HG02943 (cell line): Measurements from ENCODE around the gene USP30.
"Not testable (repeated sequence)": the region's sequence is repeated elsewhere in the genome, so short reads cannot be mapped to it uniquely, and the experiment has no call there.

Source experiments
- ATAC-seq: cut with Tn5 transposase; IDR thresholded peaks from one replicate; pipeline ENCODE4 v1.9.1; 2021; ENCODE audit warnings: mild to moderate bottlenecking, low read depth, moderate library complexity; ENCODE audit not compliant: unreplicated experiment

The USP30 gene, protein sequence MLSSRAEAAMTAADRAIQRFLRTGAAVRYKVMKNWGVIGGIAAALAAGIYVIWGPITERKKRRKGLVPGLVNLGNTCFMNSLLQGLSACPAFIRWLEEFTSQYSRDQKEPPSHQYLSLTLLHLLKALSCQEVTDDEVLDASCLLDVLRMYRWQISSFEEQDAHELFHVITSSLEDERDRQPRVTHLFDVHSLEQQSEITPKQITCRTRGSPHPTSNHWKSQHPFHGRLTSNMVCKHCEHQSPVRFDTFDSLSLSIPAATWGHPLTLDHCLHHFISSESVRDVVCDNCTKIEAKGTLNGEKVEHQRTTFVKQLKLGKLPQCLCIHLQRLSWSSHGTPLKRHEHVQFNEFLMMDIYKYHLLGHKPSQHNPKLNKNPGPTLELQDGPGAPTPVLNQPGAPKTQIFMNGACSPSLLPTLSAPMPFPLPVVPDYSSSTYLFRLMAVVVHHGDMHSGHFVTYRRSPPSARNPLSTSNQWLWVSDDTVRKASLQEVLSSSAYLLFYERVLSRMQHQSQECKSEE

DNA sequence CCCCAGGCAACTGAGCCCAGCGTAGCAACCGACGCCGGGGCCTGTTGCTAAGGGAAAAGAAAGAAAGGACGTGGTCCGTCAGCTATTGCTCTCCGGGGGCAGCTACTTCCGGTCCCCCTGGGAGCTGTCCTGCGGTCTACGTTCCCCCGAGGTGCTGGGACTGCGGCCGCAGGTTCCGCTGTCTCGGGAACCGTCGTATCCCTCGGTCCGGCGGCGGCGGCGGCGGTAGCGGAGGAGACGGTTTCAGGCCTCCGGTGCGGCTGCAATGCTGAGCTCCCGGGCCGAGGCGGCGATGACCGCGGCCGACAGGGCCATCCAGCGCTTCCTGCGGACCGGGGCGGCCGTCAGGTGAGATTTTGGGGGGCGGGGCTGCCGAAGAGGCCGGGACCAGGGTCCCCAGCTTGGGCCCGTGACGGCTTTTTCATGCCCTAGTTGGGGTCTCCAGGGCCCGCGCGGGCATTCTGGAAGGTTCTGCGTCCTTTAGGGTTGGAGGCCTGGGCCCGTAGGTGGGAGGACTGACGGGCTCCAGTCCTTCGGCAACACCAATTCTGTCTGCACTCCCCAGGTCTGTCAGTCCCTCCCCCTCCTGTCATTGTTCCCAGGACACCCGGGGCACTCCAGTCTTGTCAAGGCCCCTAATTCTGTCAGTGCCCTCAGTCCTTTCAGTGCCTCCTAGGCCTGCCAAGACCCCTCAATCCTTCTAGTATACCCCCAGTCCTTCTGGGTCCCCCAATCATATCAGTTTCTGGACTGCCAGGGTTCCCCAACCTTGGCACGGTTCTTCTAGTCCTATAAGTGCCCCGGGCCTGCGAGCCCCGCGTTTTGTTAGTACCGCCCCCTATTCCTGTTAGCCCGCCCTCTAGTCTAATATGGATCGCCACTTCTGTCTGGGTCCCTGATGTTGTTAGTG lies at the start of gene USP30:
Gene USP30 (plus strand): TSS at position 163 of the 910 bp plus-strand sequence. CDS start 103 bp downstream, at position 266.
- peak; percentile 78 for ATAC-seq

DNA sequence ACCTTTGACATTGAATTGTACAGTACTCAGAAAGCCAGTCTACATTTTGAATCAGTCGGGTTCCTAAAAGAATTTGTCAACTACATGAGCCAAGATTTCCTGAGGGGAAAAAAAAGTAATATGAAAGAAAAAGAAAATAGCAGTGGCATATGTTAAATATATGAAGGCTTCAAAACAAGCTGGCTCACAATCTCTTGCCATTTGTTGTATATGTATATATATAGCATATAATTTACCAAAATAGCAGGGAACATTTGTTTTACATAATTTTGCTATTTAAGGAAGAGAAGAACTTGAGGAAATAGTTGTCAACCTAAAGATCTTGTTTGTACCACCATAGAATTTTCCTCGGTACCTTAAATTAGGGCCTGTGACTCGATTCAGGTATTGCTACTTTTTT lies 48.4 kb upstream of the USP30 start:
- ATAC-seq: no peak

DNA sequence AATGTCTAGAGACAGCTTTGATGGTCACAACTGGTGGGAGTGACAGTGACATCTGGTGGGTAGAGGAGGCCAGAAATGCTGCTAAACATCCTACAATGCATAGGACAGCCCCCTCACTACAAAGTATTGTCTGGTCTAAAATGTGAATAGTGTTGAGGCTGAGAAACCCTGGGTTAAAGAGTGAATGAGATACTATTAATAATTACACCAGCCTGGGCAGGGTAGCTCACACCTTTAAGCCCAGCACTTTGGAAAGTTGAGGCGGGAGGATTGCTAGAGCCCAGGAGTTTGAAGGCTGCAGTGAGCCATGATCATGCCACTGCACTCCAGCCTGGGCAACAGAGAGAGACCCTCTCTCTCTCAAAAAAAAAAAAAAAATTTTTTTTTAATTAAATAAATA lies 42.6 kb upstream of the USP30 start:
- no peak for ATAC-seq

DNA sequence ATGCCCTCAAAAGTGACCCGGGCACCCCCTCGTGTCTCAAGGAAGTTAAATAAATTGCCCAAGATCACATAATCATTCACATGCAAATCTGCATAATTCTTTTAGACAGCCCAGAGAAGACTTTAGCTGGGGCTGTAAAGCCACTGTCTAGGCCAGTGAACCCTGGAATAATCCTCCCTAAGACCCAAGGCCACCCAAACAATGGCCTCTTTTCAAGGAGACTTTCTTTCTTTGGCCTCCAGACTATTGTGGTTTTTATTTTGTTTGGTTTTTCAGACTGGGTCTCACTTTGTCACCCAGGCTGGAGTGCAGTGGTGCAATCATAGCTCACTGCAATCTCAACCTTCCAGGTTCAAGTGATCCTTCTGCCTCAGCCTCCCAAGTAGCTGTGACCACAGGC lies 42.1 kb upstream of the USP30 start:
- no peak for ATAC-seq

DNA sequence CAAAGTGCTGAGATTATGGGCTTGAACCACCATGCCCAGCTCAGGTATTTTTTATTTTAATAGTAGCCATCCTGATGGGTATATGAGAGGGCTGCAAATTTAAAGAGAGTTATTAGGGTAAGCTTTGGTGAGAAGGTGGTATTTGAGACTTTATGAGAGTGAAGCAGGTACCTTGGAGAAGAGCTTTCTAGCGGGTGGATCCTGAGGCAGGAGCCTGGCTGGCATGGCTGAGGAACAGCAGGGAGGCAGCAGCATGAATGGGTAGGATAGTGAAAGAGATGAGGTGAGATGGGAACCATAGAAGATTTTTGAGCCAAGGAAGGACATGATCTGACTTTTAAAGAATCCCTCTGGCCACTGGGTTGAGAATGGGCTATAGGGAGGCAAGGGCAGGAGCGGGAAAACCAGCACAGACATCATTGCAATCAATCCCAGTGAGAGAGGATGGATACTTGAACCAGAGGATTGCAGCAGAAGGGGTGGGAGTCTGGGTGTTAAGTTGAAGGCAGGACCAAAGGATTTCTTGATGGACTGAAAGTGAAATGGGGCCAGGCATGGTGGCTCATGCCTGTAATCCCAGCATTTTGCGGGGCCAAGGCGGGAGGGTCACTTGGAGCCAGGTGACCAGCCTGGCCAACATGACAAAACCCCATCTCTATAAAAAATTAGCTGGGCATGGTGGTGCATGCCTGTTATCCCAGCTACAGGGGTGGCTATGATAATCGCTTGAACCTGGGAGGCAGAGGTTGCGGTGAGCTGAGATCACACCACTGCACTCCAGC lies 37.2 kb upstream of the USP30 start:
- no peak for ATAC-seq

DNA sequence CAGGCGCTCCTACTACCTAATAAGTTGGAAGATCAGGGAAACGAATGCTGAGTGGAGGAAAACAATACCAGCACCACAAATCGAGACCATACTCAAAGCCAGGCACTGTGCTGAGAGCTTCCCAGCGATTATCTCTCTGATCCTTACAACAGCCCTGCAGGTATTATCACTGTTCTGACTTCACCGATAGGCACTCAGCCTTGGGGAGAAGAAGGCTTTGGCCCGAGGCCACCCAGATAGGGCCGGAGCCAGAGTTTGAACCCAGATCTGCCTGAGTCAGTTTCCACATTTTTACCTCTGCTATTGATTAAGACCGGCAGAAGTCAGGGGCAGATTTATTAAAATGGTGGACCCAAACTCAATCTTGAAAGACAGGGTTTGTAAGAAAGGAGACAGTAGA lies 36.4 kb upstream of the USP30 start:
- ATAC-seq: no peak

DNA sequence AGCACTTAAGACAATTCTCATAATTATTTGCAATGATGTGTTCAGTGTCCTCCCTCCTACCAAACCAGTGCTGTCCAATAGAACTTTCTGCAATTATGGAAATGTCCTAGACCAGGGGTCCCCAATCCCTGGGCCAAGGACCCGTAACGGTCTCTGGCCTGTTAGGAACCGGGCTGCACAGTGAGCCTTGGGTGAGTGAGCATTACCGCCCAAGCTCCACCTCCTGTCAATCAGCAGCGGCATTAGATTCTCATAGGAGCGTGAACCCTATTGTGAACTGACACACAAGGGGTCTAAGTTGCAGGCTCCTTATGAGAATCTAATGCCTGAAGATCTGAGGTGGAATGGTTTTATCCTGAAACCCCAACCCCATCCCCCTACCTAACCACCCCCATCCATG lies 35.4 kb upstream of the USP30 start:
- no peak for ATAC-seq

DNA sequence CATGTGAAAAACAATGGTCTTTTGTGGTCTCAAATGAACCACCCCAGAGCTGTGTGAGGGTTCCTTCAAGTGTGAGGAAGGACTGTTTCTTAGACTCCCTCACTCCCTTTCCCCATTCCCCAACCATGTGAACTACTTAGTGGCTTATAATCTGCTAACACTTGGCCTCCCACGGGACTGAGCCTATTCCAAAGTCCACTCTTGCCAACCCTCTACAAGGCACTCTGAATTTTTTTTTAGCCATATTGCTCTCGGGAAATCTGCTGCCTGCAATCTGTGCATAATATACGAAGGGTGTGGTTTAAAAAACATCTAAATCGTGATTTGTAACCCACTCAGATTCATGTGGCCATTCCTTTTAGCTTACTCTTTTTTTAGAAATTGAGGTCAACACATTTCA lies 34.1 kb upstream of the USP30 start:
- no peak for ATAC-seq

DNA sequence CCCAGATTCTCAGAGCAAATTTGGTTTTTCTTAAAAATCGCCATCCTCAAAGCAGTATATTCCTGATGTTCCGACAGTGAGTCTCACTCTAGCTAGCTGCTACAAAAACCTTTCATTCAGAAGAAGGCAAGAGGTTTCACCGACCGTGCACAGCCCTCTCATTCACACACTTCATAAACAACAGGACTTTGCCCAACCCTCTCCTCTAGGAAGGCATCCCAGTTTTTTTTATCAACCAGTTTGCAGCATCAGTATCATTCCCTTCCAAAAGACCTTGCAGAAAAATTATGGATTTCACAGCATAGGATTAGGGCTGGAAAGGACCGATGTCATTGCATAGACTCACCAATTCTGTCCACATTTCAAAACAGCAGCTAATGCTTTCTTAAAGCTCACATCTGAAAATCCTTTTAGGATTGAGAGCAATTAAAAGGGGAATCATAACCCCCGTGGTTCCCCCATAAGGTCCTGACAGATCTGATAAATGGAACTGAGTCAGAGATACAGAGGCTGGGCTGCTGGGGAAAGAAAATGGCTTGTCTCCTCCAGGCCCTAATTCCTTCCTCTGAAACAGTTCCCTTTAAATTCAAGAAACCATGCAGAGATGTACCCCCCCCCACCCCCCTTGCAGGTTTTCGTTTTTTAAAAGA lies 32.1 kb upstream of the USP30 start:
- ATAC-seq: no peak

DNA sequence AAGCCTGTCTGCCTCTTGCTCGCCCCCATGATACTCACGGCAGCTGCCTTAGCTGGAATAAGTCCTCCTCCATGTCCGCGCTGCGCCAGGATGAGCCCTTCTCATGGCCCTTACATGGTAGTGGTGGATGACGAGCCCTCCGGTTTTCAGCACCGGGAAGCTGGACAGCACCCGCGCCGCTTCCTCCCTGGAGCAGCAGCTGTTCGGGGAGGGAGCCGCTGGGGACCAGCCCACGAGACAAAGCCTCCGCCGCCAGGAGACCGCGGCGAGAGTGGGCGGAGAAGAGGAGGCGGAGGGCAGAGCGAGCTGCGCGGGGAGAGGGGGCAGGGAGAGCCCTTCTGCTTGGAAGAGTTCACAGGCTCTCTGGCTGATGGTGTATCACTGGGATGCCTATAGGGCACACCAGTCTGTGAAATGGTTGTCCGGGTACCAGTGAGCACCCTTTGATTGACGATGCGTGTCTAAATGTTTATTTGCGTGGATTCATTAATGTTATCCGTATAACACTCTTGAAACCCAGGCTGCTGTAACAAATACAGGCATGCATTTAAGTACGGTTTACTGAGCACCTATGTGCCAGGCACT lies 31.5 kb upstream of the USP30 start, which contains the start of gene SVOP:
Gene SVOP (minus strand): TSS at position 273 of the 585 bp plus-strand sequence. CDS start 200 bp downstream, at position 73.
- no peak for ATAC-seq

DNA sequence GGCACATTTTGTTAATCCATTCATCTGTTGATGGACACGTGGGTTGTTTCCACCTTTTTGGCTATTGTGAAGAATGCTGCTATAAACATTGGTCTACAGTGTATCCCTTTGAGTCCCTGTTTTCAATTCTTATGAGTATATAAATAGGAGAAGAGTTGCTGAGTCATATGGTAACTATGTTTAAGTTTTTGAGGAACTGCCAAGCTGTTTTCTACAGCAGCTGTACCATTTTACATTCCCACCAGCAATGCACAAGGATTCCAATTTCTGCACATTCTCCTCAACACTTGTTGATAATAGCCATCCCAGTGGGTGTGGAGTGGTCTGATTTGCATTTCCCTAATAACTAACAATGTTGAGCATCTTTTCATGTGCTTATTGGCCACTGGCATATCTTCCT lies 24.6 kb upstream of the USP30 start:
- no peak for ATAC-seq

DNA sequence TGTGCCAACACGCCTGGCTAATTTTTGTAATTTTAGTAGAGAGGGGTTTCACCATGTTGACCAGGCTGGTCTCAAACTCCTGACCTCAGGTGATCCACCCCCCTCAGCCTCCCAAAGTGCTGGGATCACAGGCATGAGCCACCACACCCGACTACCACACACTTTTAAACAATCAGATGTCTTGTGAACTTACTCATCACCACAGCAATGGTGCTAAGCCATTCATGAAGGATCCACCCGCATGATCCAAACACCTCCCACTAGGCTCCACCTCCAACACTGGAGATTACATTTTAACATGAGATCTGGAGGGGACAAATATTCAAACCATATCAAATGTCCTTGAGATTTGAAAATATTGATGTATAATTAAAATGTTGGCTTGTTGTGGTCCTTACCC lies 23.8 kb upstream of the USP30 start:
- not testable (repeated sequence) for ATAC-seq

DNA sequence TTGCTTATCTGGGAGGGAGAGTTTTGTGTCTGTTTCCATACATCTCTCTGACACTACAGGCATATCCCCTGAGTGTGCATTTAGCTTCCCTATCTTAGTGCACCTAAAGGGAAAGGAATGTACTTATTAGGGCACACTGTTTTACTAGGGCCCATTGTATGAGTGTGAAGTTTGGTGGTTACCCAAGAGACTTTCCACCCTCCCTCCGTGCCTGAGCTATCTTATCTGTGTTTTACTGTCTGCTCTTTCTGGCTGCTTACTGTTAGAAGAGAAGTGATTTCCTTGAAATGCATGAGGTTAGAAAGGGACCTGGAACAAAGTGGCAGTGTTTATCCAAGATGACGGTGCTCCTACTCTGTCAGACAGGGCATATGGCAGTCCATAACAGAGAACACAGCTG lies 23.0 kb upstream of the USP30 start:
- no peak for ATAC-seq

DNA sequence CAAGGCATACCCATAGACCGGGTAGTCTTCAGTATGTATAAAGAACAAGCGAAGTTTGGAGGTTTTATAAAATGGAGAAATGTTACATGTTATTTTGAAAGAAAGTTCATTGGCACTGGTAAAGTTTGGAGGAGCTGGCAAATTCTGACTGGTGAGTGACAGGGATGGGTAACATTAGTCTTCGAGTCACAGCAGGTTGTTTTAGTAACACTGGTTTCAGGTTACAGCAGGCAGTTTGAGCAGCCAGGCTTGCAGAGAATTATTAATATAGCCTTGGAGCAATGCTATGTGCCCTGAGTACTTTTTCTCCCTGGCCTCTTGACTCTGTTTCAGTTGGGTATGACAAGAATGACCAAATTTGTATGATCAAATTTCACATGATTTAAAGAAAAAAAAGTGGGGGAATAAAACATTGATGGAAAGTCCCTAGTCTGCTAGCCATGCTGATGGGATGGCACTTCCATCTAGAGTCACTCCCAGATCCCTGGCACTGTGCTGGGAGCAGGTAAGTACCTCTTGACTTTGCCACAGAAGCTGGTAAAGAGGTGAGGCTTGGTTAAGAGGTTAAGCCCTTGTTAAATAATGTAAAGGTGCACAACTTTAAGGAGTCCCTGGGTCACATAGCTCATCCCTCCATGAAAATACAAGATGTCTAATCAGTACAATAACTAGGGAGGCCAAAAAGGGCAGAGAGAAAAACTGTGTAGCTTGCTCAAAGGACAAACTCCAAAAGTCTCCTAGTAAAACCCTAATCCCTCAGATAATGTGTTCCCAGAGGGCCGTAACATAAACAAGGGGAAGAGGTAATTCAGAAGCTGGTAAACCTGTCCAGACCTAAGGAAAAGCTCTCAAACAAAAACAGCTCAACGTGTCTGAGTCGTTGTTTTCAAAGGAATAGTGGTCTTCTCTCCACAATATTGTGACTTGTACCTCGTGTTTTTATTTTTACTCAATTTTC lies 18.9 kb upstream of the USP30 start:
- ATAC-seq: no peak

DNA sequence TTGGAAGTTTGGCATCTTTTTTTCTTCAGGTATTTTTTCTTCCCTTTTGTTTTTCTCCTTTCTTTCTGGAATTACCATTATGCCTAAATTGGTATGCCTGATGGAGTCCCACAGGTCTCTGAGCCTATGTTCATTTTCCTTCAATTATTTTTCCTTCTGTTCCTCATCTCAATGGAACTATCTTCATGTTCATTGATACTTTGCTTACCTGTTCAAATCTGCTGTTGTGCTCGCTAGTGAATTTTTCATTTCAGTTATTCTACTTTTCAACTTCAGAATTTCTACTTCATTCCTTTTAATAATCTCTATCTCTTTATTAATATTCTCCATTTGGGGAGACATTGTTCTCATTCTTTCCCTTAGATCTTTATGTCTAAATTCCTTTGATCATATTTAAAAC lies 15.4 kb upstream of the USP30 start:
- ATAC-seq: no peak

DNA sequence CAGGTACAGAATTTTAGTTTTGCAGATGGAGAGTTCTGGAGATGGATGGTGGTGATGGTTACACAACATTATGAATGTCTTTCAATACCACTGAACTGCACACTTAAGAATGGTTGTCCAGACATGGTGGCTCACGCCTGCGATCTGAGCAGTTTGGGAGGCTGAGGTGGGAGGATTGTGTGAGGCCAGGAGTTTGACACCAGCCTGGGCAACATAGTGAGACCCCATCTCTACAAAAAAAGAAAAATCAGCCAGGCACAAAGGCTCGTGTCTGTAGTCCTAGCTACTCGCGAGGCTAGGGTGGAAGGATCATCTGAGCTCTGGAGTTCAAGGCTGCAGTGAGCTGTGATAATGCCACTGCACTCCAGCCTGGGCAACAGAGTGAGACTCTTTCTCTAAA lies 8.1 kb upstream of the USP30 start:
- no peak for ATAC-seq

DNA sequence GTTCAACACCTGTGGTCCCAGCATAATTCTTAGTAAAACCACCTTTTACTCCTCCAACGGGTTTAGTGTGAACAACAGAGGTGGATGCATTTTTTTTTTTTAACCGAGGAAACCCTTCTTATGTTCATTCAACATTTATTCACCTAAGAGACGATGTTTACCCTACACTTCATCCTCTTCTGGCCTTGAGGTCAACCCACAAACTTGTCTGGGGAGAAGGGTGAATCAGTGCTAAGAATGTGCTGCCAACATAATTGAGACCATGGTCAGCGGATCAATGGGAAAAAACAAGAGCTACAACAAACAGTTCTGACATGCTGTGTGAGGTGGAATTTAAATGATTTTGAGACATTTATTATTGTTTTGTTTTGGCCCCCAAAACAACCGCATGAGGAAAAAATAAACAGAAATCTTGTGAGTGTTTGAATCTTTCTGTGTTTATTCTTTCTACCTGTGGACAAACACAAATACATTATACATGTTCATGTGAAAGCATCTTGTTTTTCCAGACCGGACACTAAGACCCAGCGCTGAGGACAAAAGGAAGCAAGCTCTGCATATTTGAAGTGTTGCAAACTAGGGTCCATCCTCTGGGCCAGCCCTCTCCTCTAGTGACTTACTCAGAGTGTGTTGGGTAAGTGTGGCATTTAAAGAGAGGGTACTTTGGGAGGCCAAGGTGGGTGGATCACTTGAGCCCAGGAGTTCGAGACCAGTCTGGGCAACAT lies 5.1 kb upstream of the USP30 start:
- ATAC-seq: no peak

DNA sequence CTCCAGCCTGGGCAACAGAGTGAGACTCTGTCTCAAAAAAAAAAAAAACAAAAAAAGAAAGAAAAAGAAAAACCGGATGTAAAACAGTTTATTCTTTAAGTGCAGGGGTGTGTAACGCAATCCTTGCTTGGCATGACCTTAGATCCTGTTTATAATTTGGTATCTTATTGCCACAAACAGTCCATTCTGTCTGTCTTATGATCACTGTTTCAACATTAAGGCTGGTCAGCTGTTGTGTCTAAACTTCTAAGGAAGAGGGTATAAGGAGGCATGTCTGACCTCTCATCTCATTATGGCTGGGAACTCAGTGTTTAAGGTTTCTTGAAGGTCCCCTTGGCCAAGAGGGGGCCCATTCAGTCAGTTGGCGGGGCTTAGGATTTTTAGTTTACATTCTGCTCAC lies 3.7 kb upstream of the USP30 start:
- not testable (repeated sequence) for ATAC-seq
